Fibroblast of pulmonary artery (primary cell): ENCODE measurements around the gene TAP2.
A peak's percentile ranks its signal among the peaks of the same experiment; 100 is the strongest.

Experiments
- DNase-seq: peaks from one replicate; pipeline ENCODE4 v3.0.0-alpha.2; 2010; ENCODE audit warnings: low read depth
- H3K4me3 ChIP-seq: replicated peaks from 2 replicates; pipeline ENCODE4 v1.5.1; 2011; ENCODE audit warnings: low read depth, mild to moderate bottlenecking, control low read depth, low read length, moderate library complexity
- CTCF ChIP-seq: IDR thresholded peaks from 2 replicates; pipeline ENCODE4 v1.5.1; 2011; ENCODE audit warnings: mild to moderate bottlenecking, control low read depth, low read length, inconsistent platforms; ENCODE audit errors: missing control alignments

TAP2 gene

GRCh38 chr6:32819729-32820128 is 18.8 kb downstream of the TAP2 start:
- peak; percentile 38 for DNase-seq
- H3K4me3 ChIP-seq: no peak overlapping the region
- TF ChIP-seq CTCF: no peak

- no peak for TF ChIP-seq CTCF
- no peak for DNase-seq
- no peak overlapping the region for H3K4me3 ChIP-seq
Measured at GRCh38 chr6:32818867-32819266, 19.7 kb downstream of the TAP2 start.

GRCh38 chr6:32816746-32817204 is 21.8 kb downstream of the TAP2 start, which contains the start of gene HLA-DOB:
Gene HLA-DOB (minus strand): TSS chr6:32817002. CDS start chr6:32816951, 51 bp downstream.
- TF ChIP-seq CTCF: no peak
- no peak within 1 kb of the TSS for H3K4me3 ChIP-seq
- peak; percentile 56 for DNase-seq

- TF ChIP-seq CTCF: no peak
- no peak overlapping the region for H3K4me3 ChIP-seq
- no peak for DNase-seq
Measured at GRCh38 chr6:32815996-32816395, 22.5 kb downstream of the TAP2 start.

GRCh38 chr6:32815115-32815514 is 23.4 kb downstream of the TAP2 start:
- TF ChIP-seq CTCF: no peak
- H3K4me3 ChIP-seq: no peak overlapping the region
- peak; percentile 8 for DNase-seq

- H3K4me3 ChIP-seq: no peak overlapping the region
- TF ChIP-seq CTCF: no peak
- no peak for DNase-seq
Measured at GRCh38 chr6:32814145-32814544, 24.4 kb downstream of the TAP2 start.

GRCh38 chr6:32809171-32809570 is 29.4 kb downstream of the TAP2 start:
- TF ChIP-seq CTCF: no peak
- no peak overlapping the region for H3K4me3 ChIP-seq
- DNase-seq: no peak
